AG09319 (cell line): ENCODE data around the gene RNPEP.

Experiments used
- DNase-seq: peaks from one replicate; pipeline ENCODE4 v3.0.0-alpha.2; 2010; ENCODE audit warnings: low read depth; ENCODE audit errors: extremely low read depth
- TF ChIP-seq, protein P1 (sequence below): IDR thresholded peaks from 2 replicates; pipeline ENCODE4 v1.5.1; 2011; ENCODE audit warnings: low read depth, mild to moderate bottlenecking, inconsistent platforms, low read length, moderate library complexity

Gene RNPEP

DNA sequence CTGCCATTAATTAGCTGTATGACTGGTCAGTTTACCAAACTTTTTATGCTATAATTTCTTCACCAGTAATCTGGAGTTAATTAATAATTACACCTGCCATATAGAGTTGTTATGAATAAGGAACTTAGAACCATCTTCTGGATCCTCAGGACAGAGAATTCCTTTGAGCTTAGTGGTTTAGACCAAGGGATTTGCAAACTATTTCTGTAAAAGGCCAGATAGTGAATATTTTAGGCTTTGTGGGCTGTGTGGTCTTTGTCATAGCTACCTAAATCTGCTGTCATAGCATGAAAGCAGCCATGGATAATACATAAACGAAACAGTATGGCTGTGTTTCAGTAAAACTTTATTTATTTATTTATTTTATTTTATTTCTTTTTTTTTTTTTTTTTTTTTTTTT lies 18.2 kb upstream of the RNPEP start:
- no peak for DNase-seq

DNA sequence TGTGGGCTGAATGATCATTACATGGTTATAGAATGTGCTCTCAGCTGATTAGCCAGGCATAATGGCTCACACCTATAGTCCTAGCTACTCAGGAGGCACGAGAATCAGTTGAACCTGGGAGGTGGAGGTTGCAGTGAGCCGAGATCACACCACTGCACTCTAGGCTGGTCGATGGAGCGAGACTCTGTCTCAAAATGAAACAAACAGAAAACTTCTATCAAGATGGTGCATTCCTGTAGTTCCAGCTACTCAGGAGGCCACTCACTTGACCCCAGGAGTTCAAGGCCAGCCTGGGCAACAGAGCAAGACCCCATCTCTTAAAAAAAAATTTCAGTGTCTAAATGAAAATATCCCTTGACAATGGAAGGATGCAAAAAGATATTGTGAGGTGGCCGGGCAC lies 16.3 kb upstream of the RNPEP start:
- no peak for DNase-seq

More for the DNA sequence above, 18.2 kb upstream of the RNPEP start:
- TF ChIP-seq, protein P1, sequence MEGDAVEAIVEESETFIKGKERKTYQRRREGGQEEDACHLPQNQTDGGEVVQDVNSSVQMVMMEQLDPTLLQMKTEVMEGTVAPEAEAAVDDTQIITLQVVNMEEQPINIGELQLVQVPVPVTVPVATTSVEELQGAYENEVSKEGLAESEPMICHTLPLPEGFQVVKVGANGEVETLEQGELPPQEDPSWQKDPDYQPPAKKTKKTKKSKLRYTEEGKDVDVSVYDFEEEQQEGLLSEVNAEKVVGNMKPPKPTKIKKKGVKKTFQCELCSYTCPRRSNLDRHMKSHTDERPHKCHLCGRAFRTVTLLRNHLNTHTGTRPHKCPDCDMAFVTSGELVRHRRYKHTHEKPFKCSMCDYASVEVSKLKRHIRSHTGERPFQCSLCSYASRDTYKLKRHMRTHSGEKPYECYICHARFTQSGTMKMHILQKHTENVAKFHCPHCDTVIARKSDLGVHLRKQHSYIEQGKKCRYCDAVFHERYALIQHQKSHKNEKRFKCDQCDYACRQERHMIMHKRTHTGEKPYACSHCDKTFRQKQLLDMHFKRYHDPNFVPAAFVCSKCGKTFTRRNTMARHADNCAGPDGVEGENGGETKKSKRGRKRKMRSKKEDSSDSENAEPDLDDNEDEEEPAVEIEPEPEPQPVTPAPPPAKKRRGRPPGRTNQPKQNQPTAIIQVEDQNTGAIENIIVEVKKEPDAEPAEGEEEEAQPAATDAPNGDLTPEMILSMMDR: no peak

GRCh38 chr1:201968202-201968925 lies 14.1 kb upstream of the RNPEP start:
- TF ChIP-seq, protein P1: no peak
- DNase-seq: no peak

More for the DNA sequence above, 16.3 kb upstream of the RNPEP start:
- TF ChIP-seq, protein P1: no peak

DNA sequence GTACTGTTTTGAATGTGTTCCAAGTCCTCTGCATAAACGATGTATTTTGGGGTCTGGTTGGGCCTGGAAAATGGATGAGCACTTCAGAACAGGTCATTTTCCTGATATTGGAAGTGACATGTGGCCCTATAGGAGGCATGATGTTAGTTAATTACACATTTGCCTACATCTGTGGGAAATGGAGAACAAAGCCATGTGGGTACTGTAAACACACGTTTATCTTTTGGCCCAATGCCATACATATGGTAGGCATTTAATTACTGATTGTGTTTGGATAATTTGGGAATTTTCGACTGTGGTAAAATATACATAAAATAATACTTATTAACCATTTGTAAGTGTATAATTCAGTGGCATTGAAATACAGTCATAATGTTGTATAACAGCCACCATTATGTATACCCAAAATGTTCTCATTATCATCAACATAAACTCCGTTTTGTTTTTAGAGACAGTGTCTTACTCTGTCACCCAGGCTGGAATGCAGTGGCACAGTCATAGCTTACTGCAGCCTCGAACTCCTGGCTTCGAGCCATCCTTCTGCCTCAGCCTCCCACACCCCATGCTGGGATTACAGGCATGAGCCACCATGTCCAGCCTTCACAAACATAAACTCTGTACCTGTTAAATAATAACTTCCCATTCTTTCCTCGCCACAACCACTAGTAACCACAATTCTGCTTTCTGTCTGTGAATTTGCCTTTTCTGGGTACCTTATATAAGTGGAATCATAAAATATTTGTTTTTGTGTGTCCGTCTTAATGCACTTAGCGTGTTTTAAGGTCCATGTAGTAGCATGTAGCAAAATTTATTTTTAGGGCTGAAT lies 11.9 kb upstream of the RNPEP start:
- DNase-seq: no peak
- TF ChIP-seq, protein P1: no peak

DNA sequence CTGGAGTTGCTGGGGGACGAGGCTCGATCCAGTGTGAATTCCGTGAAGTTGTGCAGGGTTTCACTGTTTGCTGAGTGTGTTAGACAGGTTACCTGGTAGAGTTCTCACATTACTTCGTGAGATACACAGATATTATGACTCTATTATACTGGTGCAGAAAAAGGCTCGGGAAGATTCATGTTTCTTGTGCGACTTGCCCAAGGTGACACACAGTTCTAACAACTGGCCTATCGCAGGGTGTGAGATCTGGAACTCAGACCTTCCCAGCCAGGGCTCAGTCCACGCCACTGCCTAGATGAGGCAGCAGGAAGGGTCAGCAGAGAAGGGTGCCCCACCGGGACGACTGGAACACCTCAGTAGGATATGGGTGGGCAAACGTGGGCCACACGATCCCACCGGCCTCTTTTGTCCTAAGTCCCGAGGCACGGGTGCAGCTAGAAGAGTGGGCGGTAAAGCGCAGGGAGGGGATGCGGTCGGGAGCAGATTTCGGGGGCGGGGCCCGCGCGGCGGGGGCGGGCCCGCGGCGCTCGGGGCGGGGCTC lies 296 bp upstream of the RNPEP start:
- TF ChIP-seq, protein P1: no peak
- DNase-seq: no peak

DNA sequence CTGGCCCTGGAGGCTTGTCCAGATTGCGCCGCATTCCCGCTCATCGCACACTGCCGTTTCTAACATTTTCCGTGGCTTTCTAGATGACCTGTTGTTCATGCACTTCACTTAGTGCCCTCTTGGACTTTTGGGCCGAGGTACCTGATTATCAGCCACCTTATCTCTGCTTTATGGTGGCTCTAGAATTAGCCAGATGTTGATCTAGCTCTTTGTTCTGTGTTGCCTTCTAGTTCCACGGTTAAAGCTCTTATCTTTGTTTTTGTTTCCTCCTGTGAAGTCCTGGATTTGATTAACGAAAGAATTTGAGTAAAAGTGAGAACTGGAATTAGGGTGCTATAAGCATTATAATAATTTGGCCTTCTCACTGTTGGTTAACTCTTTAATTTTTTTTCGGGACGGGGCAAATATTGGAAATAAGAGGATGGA lies 945 bp downstream of the RNPEP start:
- no peak for DNase-seq
- TF ChIP-seq, protein P1: no peak

- TF ChIP-seq, protein P1: no peak
- DNase-seq: no peak
Measured at GRCh38 chr1:201984446-201984845, 2.0 kb downstream of the RNPEP start.
